Bronchus fibroblast of lung (primary cell): ENCODE measurements around the gene TXNL4A. TPM values are rescaled to one million over a fixed set of nuclear protein-coding genes. Genes with fewer than 3 reads are reported as not detected.

Experiments
- total RNA-seq: library from RNA; depleted of rRNA; stranded (reverse); fragments of >200 nt; gene quantifications from 2 replicates; pipeline ENCODE4 v1.2.3, GENCODE V29; 2015

The TXNL4A gene
- 48.3 and 50.1 TPM in 2 replicates for total RNA-seq

DNA sequence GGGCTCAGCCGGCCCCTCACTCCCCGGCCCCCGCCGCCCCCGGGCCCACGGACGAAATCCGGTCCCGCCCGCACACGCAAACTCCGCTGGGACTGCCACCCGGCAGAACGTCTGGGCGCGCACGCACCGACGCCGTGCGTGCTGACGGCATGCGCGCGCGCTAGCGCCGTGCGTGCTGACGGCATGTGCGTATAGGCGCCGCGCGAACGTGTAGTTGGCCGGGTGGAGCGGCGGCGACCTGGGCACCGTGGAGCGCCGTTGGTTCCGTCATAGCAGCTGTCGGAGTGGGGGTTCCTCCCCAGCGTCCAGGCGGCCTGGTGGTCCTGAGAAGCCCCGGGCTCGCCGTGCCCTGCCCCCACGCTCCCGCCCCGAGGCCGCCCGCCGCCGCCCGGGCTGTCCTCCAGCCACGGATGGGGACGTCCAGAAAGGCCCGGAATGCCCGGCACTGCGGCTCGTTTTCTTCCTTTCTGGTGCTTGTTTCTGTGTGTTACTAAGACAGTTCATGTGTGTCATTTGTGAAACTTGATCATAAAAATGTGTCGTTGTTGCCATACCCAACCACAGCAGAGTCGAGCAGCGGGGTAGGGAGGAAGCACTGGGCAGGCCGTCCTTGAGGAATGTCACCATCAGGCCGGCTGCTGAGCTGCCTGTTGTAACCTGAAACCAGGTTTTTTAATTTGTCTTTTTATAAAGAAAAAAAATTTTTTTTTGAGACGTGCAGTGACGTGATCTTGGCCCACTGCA, at the start of gene TXNL4A:
Gene TXNL4A (minus strand): TSS at position 113 of the 744 bp plus-strand sequence. CDS start 171 bp downstream, outside the sequence.

DNA sequence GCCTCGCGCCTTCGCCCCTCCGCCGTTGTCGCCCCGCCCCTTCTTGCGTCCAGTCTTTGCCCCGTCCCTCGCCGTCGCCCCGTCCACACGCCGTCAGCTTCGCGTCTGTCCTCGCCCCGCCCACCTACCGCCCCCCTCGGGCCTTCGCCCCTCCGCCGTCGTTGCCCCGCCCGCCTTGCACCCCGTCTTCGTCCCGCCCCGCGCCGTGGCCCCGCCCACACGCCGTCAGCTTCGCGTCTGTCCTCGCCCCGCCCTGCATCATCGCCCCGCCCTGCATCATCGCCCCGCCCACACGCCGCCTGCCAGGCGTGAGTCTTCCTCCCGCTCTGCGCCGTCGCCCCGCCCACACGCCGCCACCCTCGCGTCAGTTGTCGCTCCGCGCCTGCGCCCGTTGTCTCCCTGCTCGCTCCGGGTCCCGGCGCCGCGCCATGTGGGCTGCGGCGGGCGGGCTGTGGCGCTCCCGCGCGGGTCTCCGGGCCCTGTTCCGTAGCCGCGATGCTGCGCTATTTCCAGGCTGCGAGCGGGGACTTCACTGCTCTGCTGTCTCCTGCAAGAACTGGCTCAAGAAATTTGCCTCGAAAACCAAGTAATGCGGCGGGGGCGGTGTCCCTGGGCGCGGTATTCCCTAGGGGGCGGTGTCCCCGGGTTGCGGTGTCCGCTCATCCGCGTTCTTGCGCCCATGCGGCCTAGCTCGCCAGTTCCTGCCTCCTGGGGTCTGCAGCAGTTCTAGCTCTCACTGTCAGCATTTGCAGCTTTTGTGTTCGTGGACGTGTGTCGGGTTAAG, 45.9 kb upstream of the TXNL4A start, which contains the start of gene RBFA:
Gene RBFA (plus strand): TSS at position 367 of the 784 bp plus-strand sequence. CDS start 62 bp downstream, at position 429.

GRCh38 chr18:79964330-79965118, 23.8 kb downstream of the TXNL4A start, which contains the start of gene HSBP1L1:
HSBP1L1 (plus strand) TSS chr18:79964643; CDS start chr18:79964736, 93 bp downstream.

GRCh38 chr18:79951545-79952455, 36.6 kb downstream of the TXNL4A start, which contains the start of gene SLC66A2:
SLC66A2 (minus strand) TSS chr18:79951653; CDS start chr18:79950926, 727 bp downstream.

Other genes with a start within 250 kb of the TXNL4A start
- gene KCNG2, start 190.6 kb downstream of the TXNL4A start, total RNA-seq: 1.9 and 3.9 TPM in 2 replicates
- 26.6 and 29.6 TPM in 2 replicates for gene SLC66A2, start 36.9 kb downstream of the TXNL4A start, total RNA-seq
- gene HSBP1L1, start 23.9 kb downstream of the TXNL4A start, total RNA-seq: 11.8 and 15.9 TPM in 2 replicates
- 37.6 and 44.4 TPM in 2 replicates for gene RBFA, start 45.9 kb upstream of the TXNL4A start, total RNA-seq
- 11.6 and 12.6 TPM in 2 replicates for gene ADNP2, start 120.7 kb upstream of the TXNL4A start, total RNA-seq